ENCODE results near the gene PCSK9.

Gene PCSK9

DNA sequence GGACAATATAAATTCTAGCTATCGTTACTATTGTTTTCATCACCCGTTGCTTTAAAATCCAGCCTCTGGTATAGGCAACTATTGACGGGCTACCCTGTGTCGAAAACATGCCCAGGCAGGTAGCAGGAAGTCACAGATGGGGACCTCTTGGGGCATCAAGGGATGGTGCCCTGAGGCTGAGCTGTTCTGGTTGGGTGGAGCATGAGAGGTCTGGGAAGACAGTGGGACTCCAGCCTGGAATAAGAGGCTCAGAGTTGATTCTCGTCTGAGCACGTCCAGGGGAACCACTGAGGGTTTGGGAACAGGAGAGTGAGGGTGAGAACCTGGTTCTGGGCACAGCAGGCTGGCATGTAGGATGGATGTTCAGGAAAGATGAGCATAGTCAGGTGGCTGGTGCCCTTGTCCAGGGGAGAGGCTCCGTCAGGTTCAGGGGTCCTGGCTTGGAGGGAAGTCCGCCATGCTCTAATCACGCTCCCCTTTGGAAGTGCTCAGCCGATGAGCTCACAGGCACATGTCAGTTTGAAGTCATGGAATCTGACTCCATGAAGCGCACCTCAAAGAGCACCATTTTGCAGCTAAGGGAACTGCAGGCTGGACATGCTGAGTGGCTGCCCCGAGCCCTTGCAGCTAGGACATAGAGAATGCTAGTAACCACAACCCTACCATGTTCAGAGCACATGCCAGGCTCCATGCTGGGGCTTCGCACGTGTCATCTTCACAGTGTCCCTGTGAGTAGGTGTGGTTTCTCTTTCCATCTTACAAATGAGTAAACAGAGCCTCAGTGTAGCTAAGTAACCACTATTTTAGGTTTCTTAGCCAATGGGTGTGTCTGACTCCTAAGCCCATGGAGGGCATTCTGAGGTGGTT, 21.0 kb downstream of the PCSK9 start:
- no peak overlapping the region for H3K27ac ChIP-seq
- no peak for TF ChIP-seq ZFX (IDR thresholded peaks at IDR 0.05; ENCODE audit: borderline replicate concordance)
- TF ChIP-seq, protein P1, sequence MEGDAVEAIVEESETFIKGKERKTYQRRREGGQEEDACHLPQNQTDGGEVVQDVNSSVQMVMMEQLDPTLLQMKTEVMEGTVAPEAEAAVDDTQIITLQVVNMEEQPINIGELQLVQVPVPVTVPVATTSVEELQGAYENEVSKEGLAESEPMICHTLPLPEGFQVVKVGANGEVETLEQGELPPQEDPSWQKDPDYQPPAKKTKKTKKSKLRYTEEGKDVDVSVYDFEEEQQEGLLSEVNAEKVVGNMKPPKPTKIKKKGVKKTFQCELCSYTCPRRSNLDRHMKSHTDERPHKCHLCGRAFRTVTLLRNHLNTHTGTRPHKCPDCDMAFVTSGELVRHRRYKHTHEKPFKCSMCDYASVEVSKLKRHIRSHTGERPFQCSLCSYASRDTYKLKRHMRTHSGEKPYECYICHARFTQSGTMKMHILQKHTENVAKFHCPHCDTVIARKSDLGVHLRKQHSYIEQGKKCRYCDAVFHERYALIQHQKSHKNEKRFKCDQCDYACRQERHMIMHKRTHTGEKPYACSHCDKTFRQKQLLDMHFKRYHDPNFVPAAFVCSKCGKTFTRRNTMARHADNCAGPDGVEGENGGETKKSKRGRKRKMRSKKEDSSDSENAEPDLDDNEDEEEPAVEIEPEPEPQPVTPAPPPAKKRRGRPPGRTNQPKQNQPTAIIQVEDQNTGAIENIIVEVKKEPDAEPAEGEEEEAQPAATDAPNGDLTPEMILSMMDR (IDR thresholded peaks at IDR 0.05), result no peak

DNA sequence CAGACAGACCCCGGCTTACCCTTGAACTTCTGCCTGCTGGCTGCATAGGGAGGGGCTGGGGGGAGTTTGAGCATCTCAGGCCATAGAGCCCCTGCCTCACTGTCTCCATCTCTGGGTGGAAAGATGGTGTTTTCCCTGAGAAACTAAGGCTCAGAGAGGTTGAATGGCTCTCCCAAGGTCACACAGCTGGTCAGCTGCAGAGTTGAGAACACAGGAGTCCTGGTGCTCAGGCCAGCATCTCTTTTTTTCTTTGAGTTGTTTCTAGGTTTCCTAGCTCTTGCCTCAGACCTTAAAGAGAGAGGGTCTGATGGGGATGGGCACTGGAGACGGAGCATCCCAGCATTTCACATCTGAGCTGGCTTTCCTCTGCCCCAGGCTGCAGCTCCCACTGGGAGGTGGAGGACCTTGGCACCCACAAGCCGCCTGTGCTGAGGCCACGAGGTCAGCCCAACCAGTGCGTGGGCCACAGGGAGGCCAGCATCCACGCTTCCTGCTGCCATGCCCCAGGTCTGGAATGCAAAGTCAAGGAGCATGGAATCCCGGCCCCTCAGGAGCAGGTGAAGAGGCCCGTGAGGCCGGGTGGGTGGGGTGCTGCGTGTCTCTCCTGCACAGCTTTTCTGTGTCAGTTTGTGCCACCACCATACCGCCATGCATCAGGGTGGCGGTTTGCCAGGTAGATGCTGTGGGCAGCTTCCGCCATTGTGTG, 21.8 kb downstream of the PCSK9 start:
- TF ChIP-seq ZFX (IDR thresholded peaks at IDR 0.05; ENCODE audit: borderline replicate concordance), result no peak
- TF ChIP-seq, protein P1 (IDR thresholded peaks at IDR 0.05), result no peak

DNA sequence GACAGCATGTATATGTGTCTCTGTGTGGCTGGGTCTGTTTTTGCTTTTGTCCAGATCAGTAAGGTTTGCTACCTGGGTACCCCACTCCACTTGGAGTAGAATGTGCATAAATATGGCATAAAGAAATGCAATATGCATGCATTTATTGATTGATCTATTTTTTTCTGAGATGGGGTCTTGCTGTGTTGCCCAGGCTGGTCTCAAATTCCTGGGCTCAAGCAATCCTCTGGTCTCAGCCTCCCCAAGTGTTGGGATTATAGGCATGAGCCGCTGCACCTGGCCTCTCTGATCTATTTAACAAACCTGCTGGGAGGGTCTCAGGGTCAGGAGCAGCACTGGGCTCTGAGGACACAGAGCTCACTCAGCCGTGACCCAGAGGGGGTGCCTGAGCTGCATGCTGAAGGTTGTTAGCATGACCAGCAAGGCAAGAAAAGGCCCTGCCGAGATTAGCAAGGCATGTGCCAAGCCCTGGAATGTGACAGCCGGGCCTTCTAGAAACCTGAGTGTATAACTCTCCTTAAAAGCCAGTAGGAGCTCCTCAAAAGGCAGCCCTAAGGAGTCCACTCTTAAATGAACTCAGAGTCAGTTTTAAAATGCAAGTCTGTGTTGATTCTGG, 22.5 kb downstream of the PCSK9 start:
- TF ChIP-seq, protein P1 (IDR thresholded peaks at IDR 0.05), result no peak
- no peak for TF ChIP-seq ZFX (IDR thresholded peaks at IDR 0.05; ENCODE audit: borderline replicate concordance)
- no peak overlapping the region for H3K27ac ChIP-seq

More for the DNA sequence above, 21.8 kb downstream of the PCSK9 start:
- H3K27ac ChIP-seq, result no peak overlapping the region

DNA sequence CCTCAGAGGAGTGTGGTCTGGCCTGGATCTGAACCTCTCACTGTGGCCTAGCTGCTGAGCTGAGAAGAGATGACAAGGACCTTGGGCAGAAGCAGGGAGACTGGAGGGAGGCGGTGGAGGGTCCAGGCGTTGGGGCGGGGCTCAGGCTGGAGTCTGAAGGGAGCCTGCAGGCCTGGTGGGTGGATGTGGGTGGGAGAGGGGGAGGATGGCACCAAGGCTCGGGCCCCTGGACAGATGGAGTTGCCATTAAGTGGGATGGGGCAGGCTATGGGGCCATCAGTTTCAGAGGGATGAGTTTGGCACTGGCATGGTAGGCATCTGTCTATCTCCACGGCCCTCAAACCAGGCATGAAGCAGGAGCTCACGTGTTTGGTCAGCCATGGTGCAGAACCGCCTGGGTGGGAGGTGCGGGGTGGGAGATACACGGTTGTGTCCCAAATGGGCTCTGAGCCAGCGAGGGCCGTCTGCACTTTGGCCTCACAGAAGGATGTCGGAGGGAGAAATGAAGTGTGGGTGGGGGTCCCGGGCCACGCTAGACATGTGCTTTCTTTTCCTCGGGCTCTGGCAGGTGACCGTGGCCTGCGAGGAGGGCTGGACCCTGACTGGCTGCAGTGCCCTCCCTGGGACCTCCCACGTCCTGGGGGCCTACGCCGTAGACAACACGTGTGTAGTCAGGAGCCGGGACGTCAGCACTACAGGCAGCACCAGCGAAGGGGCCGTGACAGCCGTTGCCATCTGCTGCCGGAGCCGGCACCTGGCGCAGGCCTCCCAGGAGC, 23.6 kb downstream of the PCSK9 start:
- no peak overlapping the region for H3K27ac ChIP-seq
- TF ChIP-seq ZFX (IDR thresholded peaks at IDR 0.05; ENCODE audit: borderline replicate concordance), result no peak
- TF ChIP-seq, protein P1 (IDR thresholded peaks at IDR 0.05), result no peak

DNA sequence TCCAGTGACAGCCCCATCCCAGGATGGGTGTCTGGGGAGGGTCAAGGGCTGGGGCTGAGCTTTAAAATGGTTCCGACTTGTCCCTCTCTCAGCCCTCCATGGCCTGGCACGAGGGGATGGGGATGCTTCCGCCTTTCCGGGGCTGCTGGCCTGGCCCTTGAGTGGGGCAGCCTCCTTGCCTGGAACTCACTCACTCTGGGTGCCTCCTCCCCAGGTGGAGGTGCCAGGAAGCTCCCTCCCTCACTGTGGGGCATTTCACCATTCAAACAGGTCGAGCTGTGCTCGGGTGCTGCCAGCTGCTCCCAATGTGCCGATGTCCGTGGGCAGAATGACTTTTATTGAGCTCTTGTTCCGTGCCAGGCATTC, 24.2 kb downstream of the PCSK9 start:
- no peak for TF ChIP-seq ZFX (IDR thresholded peaks at IDR 0.05; ENCODE audit: borderline replicate concordance)
- TF ChIP-seq, protein P1 (IDR thresholded peaks at IDR 0.05), result no peak
- H3K27ac ChIP-seq, result no peak overlapping the region

DNA sequence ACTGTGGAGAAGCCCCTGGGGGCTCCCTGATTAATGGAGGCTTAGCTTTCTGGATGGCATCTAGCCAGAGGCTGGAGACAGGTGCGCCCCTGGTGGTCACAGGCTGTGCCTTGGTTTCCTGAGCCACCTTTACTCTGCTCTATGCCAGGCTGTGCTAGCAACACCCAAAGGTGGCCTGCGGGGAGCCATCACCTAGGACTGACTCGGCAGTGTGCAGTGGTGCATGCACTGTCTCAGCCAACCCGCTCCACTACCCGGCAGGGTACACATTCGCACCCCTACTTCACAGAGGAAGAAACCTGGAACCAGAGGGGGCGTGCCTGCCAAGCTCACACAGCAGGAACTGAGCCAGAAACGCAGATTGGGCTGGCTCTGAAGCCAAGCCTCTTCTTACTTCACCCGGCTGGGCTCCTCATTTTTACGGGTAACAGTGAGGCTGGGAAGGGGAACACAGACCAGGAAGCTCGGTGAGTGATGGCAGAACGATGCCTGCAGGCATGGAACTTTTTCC, 24.8 kb downstream of the PCSK9 start:
- TF ChIP-seq ZFX (IDR thresholded peaks at IDR 0.05; ENCODE audit: borderline replicate concordance), result no peak
- TF ChIP-seq, protein P1 (IDR thresholded peaks at IDR 0.05), result peak; percentile 51
- no peak overlapping the region for H3K27ac ChIP-seq

Measured in 22Rv1 (cell line).